DND-41 (cell line): Measurements from ENCODE around the gene SLC25A21.

ENCODE experiments used
- EZH2 ChIP-seq: IDR thresholded peaks from 3 replicates; pipeline ENCODE4 v1.6.1; 2012; ENCODE audit warnings: borderline replicate concordance, low read depth, mild to moderate bottlenecking, moderate library complexity, low read length, inconsistent platforms; ENCODE audit not compliant: severe bottlenecking
- TF ChIP-seq, protein P1 (sequence below): IDR thresholded peaks from 2 replicates; pipeline ENCODE4 v1.5.1; 2012; ENCODE audit warnings: borderline replicate concordance, low read length, moderate library complexity, mild to moderate bottlenecking; ENCODE audit not compliant: poor library complexity, severe bottlenecking; ENCODE audit errors: extremely low read depth

DNA sequence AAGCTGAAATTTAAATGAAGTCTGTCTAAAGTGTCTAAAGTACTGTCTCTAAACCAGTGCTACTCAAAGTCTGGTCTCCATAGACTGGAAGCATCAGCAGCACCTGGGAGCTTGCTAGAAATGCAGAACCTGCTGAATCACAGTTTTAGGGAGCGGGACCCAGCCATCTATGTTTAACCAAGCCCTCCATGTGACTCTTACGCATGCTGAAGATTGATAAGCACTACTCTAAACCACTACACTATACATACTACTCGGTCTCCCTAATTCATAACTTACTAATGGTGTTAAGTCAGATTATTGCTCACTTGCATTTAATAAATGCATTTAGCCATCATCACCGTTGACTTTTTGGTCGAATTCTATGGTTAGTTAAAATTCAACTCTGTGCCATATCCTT is 88.8 kb downstream of the SLC25A21 start:
- no peak for TF ChIP-seq EZH2
- TF ChIP-seq, protein P1, sequence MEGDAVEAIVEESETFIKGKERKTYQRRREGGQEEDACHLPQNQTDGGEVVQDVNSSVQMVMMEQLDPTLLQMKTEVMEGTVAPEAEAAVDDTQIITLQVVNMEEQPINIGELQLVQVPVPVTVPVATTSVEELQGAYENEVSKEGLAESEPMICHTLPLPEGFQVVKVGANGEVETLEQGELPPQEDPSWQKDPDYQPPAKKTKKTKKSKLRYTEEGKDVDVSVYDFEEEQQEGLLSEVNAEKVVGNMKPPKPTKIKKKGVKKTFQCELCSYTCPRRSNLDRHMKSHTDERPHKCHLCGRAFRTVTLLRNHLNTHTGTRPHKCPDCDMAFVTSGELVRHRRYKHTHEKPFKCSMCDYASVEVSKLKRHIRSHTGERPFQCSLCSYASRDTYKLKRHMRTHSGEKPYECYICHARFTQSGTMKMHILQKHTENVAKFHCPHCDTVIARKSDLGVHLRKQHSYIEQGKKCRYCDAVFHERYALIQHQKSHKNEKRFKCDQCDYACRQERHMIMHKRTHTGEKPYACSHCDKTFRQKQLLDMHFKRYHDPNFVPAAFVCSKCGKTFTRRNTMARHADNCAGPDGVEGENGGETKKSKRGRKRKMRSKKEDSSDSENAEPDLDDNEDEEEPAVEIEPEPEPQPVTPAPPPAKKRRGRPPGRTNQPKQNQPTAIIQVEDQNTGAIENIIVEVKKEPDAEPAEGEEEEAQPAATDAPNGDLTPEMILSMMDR: no peak
